HG03432 (cell line): ENCODE measurements around the gene PLIN3.
"Not testable (repeated sequence)": the region's sequence is repeated elsewhere in the genome, so short reads cannot be mapped to it uniquely, and the experiment has no call there.

Experiments used
- ATAC-seq: cut with Tn5 transposase; IDR thresholded peaks from one replicate; pipeline ENCODE4 v1.9.1; 2021; ENCODE audit warnings: mild to moderate bottlenecking, moderate library complexity; ENCODE audit not compliant: unreplicated experiment

Gene PLIN3

DNA sequence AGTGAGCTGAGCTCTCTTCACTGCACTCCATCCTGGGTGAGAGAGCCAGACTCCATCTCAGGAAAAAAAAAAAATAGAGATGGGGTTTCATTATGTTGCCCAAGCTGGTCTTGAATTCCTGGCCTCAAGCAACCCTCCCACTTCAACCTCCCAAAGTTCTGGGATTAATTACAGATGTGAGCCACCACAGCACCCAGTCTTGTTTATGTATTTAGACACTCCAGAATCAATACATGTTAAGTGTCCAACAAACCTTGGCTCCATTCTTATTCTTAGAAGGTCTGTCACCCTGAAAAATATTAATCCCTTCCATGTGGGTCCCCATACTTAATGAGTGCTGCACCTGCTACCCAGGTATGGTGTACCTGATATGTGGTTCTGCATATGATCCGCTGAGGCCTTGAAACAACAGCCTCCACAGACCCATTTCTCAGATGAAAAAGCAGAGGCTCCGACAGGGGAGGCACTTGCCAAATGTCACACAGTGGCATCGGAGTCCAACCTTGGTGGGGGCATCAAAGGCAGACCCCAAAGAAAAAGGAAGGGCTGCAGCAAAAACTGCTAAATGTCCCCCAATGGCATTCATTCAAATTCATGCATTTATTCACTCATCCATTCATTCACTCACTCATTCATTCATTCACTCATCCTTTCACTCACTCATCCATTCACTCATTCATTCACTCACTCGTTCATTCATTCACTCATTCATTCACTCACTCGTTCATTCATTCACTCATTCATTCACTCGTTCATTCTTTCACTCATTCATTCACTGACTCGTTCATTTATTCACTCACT is 52.6 kb downstream of the PLIN3 start:
- ATAC-seq: no peak

DNA sequence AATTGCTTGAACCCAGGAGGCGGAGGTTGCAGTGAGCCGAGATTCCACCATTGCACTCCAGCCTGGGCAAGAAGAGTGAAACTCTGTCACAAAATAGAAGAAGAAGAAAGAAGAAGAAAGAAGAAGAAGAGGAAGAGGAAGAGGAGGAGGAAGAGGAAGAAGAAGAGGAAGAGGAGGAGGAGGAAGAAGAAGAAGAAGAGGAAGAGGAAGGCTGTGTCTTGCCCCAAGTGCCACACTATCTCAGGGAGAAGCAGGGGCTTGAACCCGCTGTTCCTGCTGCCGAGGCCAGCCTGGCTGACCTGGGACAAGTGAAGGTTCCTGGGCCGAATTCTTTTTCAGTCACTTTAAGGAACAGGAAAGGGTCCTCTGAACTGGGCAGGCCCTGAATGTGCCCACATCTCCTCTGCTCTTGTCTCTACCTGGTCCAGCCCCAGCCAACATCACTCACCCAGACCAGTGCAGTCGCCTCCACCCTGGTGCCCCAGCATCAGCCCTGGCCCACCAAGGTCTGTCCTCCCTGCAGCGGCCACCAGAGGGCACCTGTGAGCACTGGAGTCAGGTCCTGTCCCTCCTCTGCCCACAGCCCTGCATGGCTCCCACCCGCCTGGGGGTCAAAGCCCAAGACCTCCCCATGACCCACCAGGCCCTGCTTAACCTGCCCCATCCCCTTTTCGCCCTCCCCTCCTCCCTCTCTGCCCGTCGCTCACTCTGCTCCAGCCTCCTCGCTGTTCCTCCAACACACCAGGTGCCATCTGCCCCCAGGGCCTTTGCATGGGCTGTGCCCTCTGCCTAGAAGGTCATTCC is 55.9 kb downstream of the PLIN3 start:
- ATAC-seq: no peak

DNA sequence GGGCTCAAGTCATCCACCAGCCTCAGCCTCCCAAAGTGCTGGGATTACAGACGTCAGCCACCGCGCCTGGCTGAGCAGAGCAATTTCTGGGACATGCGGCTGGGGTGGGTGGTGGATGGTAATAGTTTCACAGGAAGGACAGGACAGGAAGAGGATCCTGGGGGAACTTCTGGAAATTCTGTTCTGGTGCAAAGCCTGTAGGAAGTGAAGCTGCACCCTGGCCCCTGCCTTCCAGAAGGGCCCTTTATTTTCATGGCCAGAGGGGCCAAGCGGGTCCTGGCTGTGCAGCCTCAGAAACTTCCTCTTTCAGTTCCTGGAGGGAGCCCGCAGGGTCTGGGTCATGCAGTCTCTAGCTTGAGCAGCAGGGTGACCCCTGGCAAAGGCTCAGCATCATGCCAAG is 60.3 kb downstream of the PLIN3 start:
- no peak for ATAC-seq

DNA sequence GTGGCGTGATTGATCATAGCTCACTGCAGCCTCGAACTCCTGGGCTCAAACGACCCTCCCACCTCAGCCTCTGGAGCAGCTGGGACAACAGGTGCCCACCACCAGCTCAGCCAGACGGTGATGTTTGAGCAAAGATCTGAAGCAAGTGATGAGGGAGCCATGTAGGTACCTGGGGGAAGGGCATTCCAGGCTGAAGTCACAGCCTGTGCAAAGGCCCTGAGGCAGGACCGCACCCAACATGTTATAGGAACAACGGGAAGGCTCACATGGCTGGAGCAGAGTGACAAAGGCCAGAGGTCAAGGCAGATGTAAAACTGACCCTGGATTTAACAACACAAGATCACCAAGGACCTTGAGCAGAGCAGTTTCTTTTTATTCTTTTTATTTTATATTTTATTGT is 61.1 kb downstream of the PLIN3 start:
- ATAC-seq: no peak

- not testable (repeated sequence) for ATAC-seq
Observed at GRCh38 chr19:4805140-4805539, 62.3 kb downstream of the PLIN3 start.

GRCh38 chr19:4803736-4804695 is 63.5 kb downstream of the PLIN3 start:
- no peak for ATAC-seq

DNA sequence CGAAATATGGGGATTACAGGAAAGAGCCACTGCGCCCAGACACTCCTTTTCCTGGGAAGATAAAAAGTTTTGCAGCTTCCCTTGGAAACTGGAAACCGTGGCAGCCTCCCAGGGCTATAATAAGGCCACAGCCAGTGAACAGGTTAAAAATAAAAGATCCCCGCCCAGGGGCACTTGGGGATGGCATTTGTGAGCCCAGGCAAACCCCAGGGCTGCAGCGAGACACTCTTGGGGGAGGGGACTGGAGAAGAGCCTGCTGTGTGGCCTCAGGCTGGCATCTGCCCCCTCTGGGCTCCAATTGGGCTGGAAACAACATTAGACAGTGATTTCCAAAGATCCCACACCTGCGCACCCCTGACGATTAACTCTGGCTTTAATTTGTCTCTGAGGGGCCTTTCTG is 64.8 kb downstream of the PLIN3 start:
- no peak for ATAC-seq

- ATAC-seq: no peak
Observed at GRCh38 chr19:4801085-4801619, 66.3 kb downstream of the PLIN3 start.

DNA sequence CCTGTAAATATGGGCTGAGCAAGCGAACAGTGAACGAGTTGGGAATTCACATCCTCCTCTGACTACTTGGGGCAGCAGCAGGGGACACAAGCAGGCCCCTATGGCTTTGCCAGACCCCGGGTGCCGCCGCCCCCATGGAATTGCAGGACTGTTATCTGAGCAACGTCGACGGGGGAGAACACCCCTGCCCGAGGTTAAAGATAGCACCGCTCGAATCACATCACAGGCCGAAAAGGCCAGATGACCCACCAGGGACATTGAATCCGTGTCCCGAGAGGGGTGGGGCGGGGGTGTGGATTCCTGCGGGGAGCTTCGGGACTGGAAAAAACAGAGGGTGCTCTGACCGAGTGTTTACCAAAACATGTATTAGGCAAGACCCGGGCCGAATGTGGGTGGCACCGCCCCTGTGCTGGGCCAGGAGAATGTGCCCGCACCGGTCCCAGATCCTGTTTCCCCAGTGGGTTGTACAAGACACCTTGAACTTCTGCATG is 66.8 kb downstream of the PLIN3 start:
- ATAC-seq: no peak

GRCh38 chr19:4795400-4795799 is 72.1 kb downstream of the PLIN3 start:
- no peak for ATAC-seq

- ATAC-seq: no peak
Observed at GRCh38 chr19:4794971-4795370, 72.5 kb downstream of the PLIN3 start.

- ATAC-seq: not testable (repeated sequence)
Observed at GRCh38 chr19:4793278-4793677, 74.2 kb downstream of the PLIN3 start.

DNA sequence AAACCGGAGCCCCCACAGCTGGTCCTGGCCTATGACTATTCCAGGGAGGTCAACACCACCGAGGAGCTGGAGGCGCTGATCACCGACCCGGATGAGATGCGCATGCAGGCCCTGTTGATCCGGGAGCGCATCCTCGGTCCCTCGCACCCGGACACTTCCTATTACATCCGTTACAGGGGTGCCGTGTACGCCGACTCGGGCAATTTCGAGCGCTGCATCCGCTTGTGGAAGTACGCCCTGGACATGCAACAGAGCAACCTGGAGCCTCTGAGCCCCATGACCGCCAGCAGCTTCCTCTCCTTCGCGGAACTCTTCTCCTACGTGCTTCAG is 74.6 kb downstream of the PLIN3 start:
- not testable (repeated sequence) for ATAC-seq

- ATAC-seq: not testable (repeated sequence)
Observed at GRCh38 chr19:4792019-4792865, 75.2 kb downstream of the PLIN3 start.

- peak; percentile 91 for ATAC-seq
Observed at GRCh38 chr19:4791183-4792018, 76.1 kb downstream of the PLIN3 start, which contains the start of gene FEM1A. TSS of gene FEM1A (plus strand) at chr19:4791734. CDS start at chr19:4791855, 121 bp downstream.
